Measurements from ENCODE around the gene PHF11.
"Not testable (repeated sequence)": the region's sequence is repeated elsewhere in the genome, so short reads cannot be mapped to it uniquely, and the experiment has no call there.

PHF11 gene

GRCh38 chr13:49495783-49496762 lies at the start of gene PHF11:
PHF11 (plus strand) TSS chr13:49495953; CDS start chr13:49496002, 49 bp downstream.
- DNase-seq = no peak

- DNase-seq = no peak
Observed at GRCh38 chr13:49446473-49446872, 49.3 kb upstream of the PHF11 start.

GRCh38 chr13:49448753-49449152 lies 47.0 kb upstream of the PHF11 start:
- DNase-seq = no peak

GRCh38 chr13:49450105-49450819 lies 45.5 kb upstream of the PHF11 start:
- no peak for DNase-seq

GRCh38 chr13:49452725-49453457 lies 42.9 kb upstream of the PHF11 start:
- no peak for DNase-seq

GRCh38 chr13:49453465-49453864 lies 42.3 kb upstream of the PHF11 start:
- no peak for DNase-seq

GRCh38 chr13:49454388-49455006 lies 41.3 kb upstream of the PHF11 start:
- DNase-seq = no peak

GRCh38 chr13:49455007-49455398 lies 40.8 kb upstream of the PHF11 start:
- no peak for DNase-seq

GRCh38 chr13:49456156-49456555 lies 39.6 kb upstream of the PHF11 start:
- DNase-seq = no peak

GRCh38 chr13:49457221-49457620 lies 38.5 kb upstream of the PHF11 start:
- DNase-seq = no peak

- no peak for DNase-seq
Observed at GRCh38 chr13:49459580-49459979, 36.2 kb upstream of the PHF11 start.

- DNase-seq = no peak
Observed at GRCh38 chr13:49464085-49464484, 31.7 kb upstream of the PHF11 start.

GRCh38 chr13:49464621-49465325 lies 31.0 kb upstream of the PHF11 start:
- DNase-seq = no peak

- DNase-seq = no peak
Observed at GRCh38 chr13:49466292-49466838, 29.4 kb upstream of the PHF11 start.

- no peak for DNase-seq
Observed at GRCh38 chr13:49472186-49472585, 23.6 kb upstream of the PHF11 start.

- no peak for DNase-seq
Observed at GRCh38 chr13:49476529-49476928, 19.2 kb upstream of the PHF11 start.

- no peak for DNase-seq
Observed at GRCh38 chr13:49481788-49482187, 14.0 kb upstream of the PHF11 start.

- DNase-seq = no peak
Observed at GRCh38 chr13:49488563-49488962, 7.2 kb upstream of the PHF11 start.

GRCh38 chr13:49494645-49495044 lies 1.1 kb upstream of the PHF11 start:
- DNase-seq = no peak

- not testable (repeated sequence) for DNase-seq
Observed at GRCh38 chr13:49496837-49497236, 1.1 kb downstream of the PHF11 start.

GRCh38 chr13:49497272-49497671 lies 1.5 kb downstream of the PHF11 start:
- no peak for DNase-seq

GRCh38 chr13:49498206-49498605 lies 2.5 kb downstream of the PHF11 start:
- DNase-seq = no peak

All from NCI-H1417 treated with DMSO at 0.1 percent for 48 hours (cell line).